GM12801 (cell line): Measurements from ENCODE around the gene HNRNPR.

ENCODE experiments used
- TF ChIP-seq, protein P1 (sequence below): IDR thresholded peaks from one replicate; pipeline ENCODE4 v1.5.1; 2011; ENCODE audit warnings: control low read depth; ENCODE audit not compliant: insufficient read length; ENCODE audit errors: extremely low read depth

HNRNPR gene

DNA sequence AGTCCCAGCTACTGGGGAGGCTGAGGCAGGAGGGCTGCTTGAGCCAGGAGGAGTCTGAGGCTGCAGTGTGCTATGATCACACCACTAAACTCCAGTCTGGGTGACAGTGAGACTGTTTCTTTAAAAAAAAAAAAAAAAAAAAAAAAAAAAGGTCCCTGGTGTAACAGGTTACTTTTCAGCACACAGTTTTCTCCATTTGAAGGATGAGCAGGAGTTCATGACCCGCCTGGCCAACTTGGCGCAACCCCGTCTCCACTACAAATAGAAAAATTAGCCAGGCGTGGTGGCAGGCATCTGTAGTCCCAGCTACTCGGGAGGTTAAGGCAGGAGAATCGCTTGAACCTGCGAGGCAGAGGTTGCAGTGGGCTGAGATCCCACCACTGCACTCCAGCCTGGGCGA is 12.4 kb downstream of the HNRNPR start:
- TF ChIP-seq, protein P1, sequence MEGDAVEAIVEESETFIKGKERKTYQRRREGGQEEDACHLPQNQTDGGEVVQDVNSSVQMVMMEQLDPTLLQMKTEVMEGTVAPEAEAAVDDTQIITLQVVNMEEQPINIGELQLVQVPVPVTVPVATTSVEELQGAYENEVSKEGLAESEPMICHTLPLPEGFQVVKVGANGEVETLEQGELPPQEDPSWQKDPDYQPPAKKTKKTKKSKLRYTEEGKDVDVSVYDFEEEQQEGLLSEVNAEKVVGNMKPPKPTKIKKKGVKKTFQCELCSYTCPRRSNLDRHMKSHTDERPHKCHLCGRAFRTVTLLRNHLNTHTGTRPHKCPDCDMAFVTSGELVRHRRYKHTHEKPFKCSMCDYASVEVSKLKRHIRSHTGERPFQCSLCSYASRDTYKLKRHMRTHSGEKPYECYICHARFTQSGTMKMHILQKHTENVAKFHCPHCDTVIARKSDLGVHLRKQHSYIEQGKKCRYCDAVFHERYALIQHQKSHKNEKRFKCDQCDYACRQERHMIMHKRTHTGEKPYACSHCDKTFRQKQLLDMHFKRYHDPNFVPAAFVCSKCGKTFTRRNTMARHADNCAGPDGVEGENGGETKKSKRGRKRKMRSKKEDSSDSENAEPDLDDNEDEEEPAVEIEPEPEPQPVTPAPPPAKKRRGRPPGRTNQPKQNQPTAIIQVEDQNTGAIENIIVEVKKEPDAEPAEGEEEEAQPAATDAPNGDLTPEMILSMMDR = no peak

DNA sequence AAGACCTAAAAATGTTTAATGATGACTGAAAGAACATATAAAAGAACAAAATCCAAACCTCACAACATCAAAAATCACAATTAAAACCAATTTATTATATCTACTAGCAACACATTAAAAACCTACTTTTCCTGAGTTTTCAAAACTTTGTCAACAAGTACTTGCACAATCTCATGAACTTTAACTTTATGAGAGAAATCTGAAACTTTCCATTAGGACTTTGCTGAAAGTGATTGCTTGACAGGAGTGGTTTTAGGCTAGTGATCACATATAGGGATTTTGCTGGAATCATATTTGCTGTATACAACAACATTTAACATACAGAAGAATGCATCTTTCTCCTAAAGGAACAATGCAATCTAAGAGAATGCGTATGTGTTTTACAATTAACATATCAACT is 13.2 kb downstream of the HNRNPR start:
- TF ChIP-seq, protein P1 = no peak

DNA sequence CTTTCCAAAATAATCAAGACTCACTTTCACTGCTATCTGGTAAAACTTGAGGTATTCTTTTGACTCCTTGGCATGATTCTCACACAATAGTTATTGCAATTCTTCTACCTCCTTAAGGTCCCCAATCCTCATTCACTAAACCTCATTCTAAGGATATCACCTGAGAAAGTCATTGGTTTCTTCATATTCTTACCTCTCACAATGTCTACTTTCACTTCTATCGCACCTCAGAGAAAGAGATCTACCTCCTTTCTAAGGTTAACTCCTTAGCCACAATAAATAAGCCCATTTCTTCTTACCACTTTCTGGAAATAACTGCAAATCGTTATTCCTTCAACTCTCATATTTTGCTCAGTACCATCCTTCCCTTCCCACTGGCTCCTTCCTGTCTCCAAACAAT is 18.7 kb downstream of the HNRNPR start:
- TF ChIP-seq, protein P1 = no peak

DNA sequence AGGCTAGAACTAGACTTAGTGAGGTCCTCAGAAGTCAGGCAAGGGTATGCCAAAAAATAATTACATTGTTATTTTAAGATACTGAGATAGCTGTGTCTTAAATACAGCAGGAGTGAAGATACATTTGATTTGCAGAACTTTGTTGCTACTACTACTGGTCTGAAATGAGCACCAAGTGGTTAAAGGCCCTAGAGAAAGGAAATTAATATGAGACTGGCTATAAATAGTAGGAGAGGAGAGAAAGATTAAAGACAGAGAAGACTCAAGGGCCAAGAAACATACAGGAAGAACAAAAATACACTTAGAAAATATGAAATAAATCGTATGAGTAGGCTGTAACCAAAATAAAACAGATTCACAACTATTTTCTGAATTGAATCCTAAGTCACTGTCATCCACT is 21.3 kb downstream of the HNRNPR start:
- TF ChIP-seq, protein P1 = no peak

DNA sequence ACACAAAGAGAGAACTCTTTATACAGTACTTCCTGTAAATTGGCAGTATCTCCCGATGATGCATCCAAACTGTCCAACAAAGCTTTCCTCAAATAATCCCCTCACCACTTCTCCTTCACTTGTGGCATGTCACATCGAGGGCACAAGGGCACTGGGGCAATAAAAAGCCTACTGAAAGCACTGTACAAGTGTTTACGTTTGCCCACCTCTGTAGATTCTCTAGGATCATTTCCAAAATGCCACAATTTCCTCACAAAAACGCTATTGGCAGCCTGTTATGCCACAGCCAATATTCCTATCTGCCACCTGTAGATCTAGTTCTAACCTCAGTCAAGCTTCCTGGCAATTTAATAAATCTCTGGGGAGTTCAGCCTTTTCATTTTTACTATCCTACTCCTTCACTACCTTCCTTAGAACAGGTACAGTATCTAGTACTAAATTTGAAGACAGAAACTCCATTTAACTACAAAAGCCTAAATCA is 39.9 kb downstream of the HNRNPR start:
- TF ChIP-seq, protein P1 = no peak

DNA sequence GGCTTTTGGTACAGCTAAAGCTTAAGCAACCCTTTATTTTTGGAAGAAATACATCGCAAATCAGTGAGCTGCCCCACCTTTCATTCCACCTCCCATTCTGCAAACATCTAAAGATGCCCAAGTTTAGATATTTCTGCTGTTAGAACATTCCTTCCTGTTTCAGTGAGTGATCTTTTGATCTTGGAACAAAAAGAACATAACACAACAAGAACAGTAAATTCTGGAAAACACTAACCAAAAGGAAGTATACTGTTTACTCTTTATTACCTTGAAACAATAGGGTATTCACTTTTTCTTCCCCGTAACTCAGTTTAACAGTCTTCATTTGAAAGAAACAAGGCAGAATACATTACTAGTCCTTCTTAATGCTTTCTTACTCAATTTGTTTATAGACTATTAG is 40.6 kb downstream of the HNRNPR start:
- TF ChIP-seq, protein P1 = no peak

DNA sequence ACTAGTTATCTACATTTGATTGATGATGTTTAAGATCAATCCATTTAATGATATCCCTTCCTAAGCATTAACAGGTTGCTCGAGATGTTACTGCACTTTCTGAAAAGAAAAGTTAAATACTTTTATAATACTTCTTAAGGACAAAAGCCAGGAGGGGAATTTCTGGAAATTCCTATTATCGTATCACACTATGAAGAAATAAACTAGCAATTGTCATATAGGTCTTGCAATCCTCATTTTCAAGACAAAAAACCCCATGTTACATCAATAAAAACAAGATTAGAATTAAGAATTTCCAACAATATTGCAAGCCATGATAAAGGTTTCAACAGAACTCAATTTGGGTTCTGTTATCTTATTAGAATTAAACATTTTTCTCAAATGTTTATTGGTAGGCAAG is 47.2 kb downstream of the HNRNPR start:
- TF ChIP-seq, protein P1 = no peak

DNA sequence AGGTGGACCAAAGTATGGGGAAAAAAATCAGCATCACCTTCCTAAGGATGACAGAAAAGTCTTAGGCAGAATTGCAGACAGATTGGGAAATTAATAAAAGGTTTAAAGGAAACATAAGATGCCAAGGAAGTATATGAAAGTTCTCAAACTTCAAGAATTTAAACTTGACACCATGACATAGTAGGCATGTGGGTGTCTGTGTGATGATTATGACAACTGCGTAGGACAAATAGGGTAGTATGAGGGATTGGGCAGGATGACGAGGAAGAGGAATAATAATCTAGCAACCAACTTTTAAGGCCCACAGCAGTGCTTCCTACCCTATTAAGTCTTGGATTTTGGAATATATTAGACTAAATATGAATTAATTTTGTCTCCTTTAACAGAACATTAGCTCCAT is 52.4 kb downstream of the HNRNPR start:
- TF ChIP-seq, protein P1 = no peak
